Measurements from ENCODE around the gene ERCC3. TPM values are rescaled to one million over a fixed set of nuclear protein-coding genes. Genes with fewer than 3 reads are reported as not detected.

The ERCC3 gene
- total and polyA plus RNA-seq, 2 of the 13 experiments (the other 11 are each of a cell fraction or from before 2014, with no cell fraction given) = 49.7 to 64.6 TPM

DNA sequence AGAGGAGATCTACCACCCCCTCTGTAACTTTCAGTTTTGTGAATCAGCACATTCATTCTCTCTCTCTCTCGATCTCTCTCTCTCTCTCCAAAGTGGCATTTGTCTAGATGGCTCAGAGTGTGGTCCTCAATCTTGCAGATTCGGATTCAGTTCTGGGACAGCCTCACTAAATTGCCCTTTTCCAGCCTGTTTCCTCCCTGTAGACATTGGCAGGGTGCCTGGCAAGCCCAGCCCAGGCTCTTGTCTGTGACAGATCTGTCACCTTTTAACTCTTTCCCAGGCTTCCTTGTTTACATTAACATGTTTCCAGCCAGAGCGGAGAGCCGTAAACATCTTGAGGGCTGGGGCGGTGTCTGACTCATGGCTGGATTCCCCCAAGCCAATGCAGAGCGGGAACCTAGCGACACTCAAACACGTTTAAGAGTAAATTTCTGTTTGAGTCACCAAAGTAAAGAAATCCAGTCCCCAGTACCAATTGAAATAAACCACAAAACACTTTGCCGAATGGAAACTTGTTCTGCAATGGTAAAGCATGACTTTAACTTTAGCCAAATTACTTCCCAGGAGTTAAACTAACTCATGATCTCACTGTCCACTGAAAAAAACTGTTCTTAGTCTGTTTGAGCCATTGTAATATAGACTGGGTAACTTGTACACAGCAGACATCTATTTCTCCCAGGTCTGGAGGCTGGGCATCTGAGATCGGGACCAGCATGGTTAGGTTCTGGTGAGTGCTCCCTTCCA is 67.3 kb downstream of the ERCC3 start (continued):
- TF ChIP-seq XRCC5 (optimal IDR thresholded peaks at IDR 0.05; ENCODE audit: low read length) (peak; percentile 60), IKZF1 (IDR thresholded peaks at IDR 0.05) (no peak), ZSCAN21 (CRISPR knock-in tag; IDR thresholded peaks at IDR 0.05; ENCODE audit: borderline replicate concordance) (no peak), NPAS2 (CRISPR knock-in tag; IDR thresholded peaks at IDR 0.05; ENCODE audit: borderline replicate concordance) (no peak), REXO4 (CRISPR knock-in tag; IDR thresholded peaks at IDR 0.05; ENCODE audit: borderline replicate concordance) (no peak), FOXK1 (CRISPR knock-in tag; IDR thresholded peaks at IDR 0.05; ENCODE audit: borderline replicate concordance, low read depth) (peak; percentile 21; the same call in 1 of the 2 replicates)
- TF ChIP-seq, protein P1, sequence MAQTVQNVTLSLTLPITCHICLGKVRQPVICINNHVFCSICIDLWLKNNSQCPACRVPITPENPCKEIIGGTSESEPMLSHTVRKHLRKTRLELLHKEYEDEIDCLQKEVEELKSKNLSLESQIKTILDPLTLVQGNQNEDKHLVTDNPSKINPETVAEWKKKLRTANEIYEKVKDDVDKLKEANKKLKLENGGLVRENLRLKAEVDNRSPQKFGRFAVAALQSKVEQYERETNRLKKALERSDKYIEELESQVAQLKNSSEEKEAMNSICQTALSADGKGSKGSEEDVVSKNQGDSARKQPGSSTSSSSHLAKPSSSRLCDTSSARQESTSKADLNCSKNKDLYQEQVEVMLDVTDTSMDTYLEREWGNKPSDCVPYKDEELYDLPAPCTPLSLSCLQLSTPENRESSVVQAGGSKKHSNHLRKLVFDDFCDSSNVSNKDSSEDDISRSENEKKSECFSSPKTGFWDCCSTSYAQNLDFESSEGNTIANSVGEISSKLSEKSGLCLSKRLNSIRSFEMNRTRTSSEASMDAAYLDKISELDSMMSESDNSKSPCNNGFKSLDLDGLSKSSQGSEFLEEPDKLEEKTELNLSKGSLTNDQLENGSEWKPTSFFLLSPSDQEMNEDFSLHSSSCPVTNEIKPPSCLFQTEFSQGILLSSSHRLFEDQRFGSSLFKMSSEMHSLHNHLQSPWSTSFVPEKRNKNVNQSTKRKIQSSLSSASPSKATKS (CRISPR knock-in tag; IDR thresholded peaks at IDR 0.05) = no peak
- TF ChIP-seq, protein P2, sequence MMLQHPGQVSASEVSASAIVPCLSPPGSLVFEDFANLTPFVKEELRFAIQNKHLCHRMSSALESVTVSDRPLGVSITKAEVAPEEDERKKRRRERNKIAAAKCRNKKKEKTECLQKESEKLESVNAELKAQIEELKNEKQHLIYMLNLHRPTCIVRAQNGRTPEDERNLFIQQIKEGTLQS (CRISPR knock-in tag; IDR thresholded peaks at IDR 0.05) = no peak

GRCh38 chr2:127226132-127226519 is 67.8 kb downstream of the ERCC3 start:
- no peak for DNase-seq (ENCODE audit: low spot score)
- no TSS peak for BruUV-seq (replicated peaks)
- peak overlapping the region in 1 of 3 experiments; percentile 23; a peak in 2 of 6 replicates for H3K4me3 ChIP-seq (replicated peaks in 1 of 3; ENCODE audit: insufficient read depth in 1 of 3, low read depth in 2 of 3, low read length in 3 of 3)
- TF ChIP-seq ZFP36L2 (CRISPR knock-in tag; IDR thresholded peaks at IDR 0.05) (no peak), ZNF550 (CRISPR knock-in tag; IDR thresholded peaks at IDR 0.05; ENCODE audit: borderline replicate concordance) (no peak), HOXA9 (CRISPR knock-in tag; IDR thresholded peaks at IDR 0.05; ENCODE audit: borderline replicate concordance) (no peak), ZNF780A (CRISPR knock-in tag; IDR thresholded peaks at IDR 0.05) (no peak), MTA1 (CRISPR knock-in tag; IDR thresholded peaks at IDR 0.05; ENCODE audit: borderline replicate concordance) (no peak), BRCA1 (CRISPR knock-in tag; IDR thresholded peaks at IDR 0.05) (no peak), NCOR1 (IDR thresholded peaks at IDR 0.05; ENCODE audit: borderline replicate concordance, low read length) (no peak), REL (CRISPR knock-in tag; conservative IDR thresholded peaks at IDR 0.05) (no peak), CBX2 (IDR thresholded peaks at IDR 0.05; ENCODE audit: low read depth, low read length) (no peak), CBX2 (CRISPR knock-in tag; IDR thresholded peaks at IDR 0.05; ENCODE audit: low read depth) (no peak), ZNF207 (IDR thresholded peaks at IDR 0.05; ENCODE audit: borderline replicate concordance) (no peak), ATRX (CRISPR knock-in tag; IDR thresholded peaks at IDR 0.05; ENCODE audit: borderline replicate concordance) (no peak)
- TF ChIP-seq, protein P3, sequence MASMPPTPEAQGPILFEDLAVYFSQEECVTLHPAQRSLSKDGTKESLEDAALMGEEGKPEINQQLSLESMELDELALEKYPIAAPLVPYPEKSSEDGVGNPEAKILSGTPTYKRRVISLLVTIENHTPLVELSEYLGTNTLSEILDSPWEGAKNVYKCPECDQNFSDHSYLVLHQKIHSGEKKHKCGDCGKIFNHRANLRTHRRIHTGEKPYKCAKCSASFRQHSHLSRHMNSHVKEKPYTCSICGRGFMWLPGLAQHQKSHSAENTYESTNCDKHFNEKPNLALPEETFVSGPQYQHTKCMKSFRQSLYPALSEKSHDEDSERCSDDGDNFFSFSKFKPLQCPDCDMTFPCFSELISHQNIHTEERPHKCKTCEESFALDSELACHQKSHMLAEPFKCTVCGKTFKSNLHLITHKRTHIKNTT (CRISPR knock-in tag; IDR thresholded peaks at IDR 0.05) = no peak

More at GRCh38 chr2:127226132-127226519, 67.8 kb downstream of the ERCC3 start:
- Histone ChIP-seq H3K79me2 (ENCODE audit: insufficient read depth, low read length) (no peaks in the 10 kb centered on the region), H3K4me2 (ENCODE audit: low read depth, low read length) (peak overlapping the region; percentile 60), H3K4me1 (ENCODE audit: insufficient read depth, low read length) (peaks cover 28% of the 10 kb centered on the region), H3K27me3 (ENCODE audit: control insufficient read depth in 1 of 2, insufficient read depth in 2 of 2, low read length in 2 of 2) (peaks cover 5 to 19% of the 10 kb centered on the region in 2 experiments; a peak in 4 of 5 replicates), H2AFZ (ENCODE audit: low read length) (no peak overlapping the region), H3K27ac (ENCODE audit: extremely low read length, insufficient read depth, low read length) (no peak overlapping the region), H3K9ac (ENCODE audit: insufficient read depth, low read depth, low read length) (no peak overlapping the region), H4K20me1 (ENCODE audit: insufficient read depth, low read length) (no peaks in the 10 kb centered on the region), H3K9me3 (ENCODE audit: low read length) (peaks cover 5% of the 10 kb centered on the region; the same call in 1 of the 2 replicates), H3K36me3 (replicated peaks in 1 of 2; ENCODE audit: control insufficient read depth in 1 of 2, insufficient read depth in 2 of 2, low read length in 2 of 2) (no peaks in the 10 kb centered on the region)
- intact Hi-C loops (cut with micrococcal nuclease; ENCODE audit: unreplicated experiment) = no loop called here
- ChIA-PET CTCF (ENCODE audit: low intra/inter-chr PET ratio, low total read pairs) (no interaction called here), POLR2A (no interaction called here)
- in situ Hi-C loops (cut with HindIII; ENCODE audit: extremely low pct_ligation_motif_present, low pct_unique_long_range_greater_than_20kb) = no loop called here
- WGBS (ENCODE audit: low lambda C conversion rate) = 3% methylated on average over 5 of the region's 9 CpGs
- FAIRE-seq = no peak
- ATAC-seq = peak; percentile 26
